T-helper 17 cell (primary cell): ENCODE data around the gene CYB561D2. TPM values are rescaled to one million over a fixed set of nuclear protein-coding genes. Genes with fewer than 3 reads are reported as not detected.

ENCODE experiments used
- ATAC-seq: fragments of 150-1000 bp; cut with Tn5 transposase; 2 replicates; pipeline ENCODE4 v1.10.0; 2021; ENCODE audit warnings: mild to moderate bottlenecking, moderate library complexity
- DNase-seq, 3 donors: peaks; one replicate each; pipeline versions ENCODE4 v3.0.0 to v3.0.0-alpha.2; 2020 to 2021
- H3K9me3 ChIP-seq: one replicate; pipeline ENCODE4 v1.7.0; 2013; ENCODE audit warnings: low read length, mild to moderate bottlenecking; ENCODE audit not compliant: control insufficient read depth, poor library complexity, severe bottlenecking
- H3K27ac Mint-ChIP-seq: one replicate; pipeline ENCODE4 v1.8.0; 2022; ENCODE audit warnings: mild to moderate bottlenecking, moderate library complexity, mixed read lengths
- H3K27me3 Mint-ChIP-seq: one replicate; pipeline ENCODE4 v1.8.0; 2022; ENCODE audit warnings: mixed read lengths
- H3K36me3 Mint-ChIP-seq: one replicate; pipeline ENCODE4 v1.8.0; 2022; ENCODE audit warnings: low read depth, mixed read lengths
- H3K4me1 Mint-ChIP-seq: one replicate; pipeline ENCODE4 v1.8.0; 2022; ENCODE audit warnings: mild to moderate bottlenecking, mixed read lengths
- H3K4me3 Mint-ChIP-seq: one replicate; pipeline ENCODE4 v1.8.0; 2022; ENCODE audit warnings: mild to moderate bottlenecking, moderate library complexity, mixed read lengths
- total RNA-seq, 4 donors: library from RNA in 2 of 4; stranded (reverse) in 2 of 4; gene quantifications; one replicate each; pipeline ENCODE4 v1.2.3 and lab custom pipeline; 2022 to 2026

CYB561D2 gene
- total RNA-seq, 2 donors from 2014 or later, result 20.8 to 27.2 TPM

GRCh38 chr3:50341537-50341936 lies 9.1 kb upstream of the CYB561D2 start:
- Mint-ChIP-seq H3K4me1 (peaks cover 41% of the 10 kb centered on the region), H3K27ac (peak overlapping the region; percentile 99), H3K4me3 (peak overlapping the region; percentile 97), H3K36me3 (peaks cover 5% of the 10 kb centered on the region), H3K27me3 (no peaks in the 10 kb centered on the region)
- H3K9me3 ChIP-seq, result no peaks in the 10 kb centered on the region
- ATAC-seq (no peak), DNase-seq (no peak)

- H3K4me3 Mint-ChIP-seq, result peak overlapping the region; percentile 41
- no peaks in the 10 kb centered on the region for H3K27me3 Mint-ChIP-seq
- H3K4me1 Mint-ChIP-seq, result peaks cover 40% of the 10 kb centered on the region
- H3K9me3 ChIP-seq, result no peaks in the 10 kb centered on the region
- peaks cover 5% of the 10 kb centered on the region for H3K36me3 Mint-ChIP-seq
- peak overlapping the region; percentile 99 for H3K27ac Mint-ChIP-seq
- ATAC-seq (no peak), DNase-seq (no peak)
Observed at GRCh38 chr3:50341996-50342650, 8.5 kb upstream of the CYB561D2 start.

- Mint-ChIP-seq H3K4me1 (peaks cover 39% of the 10 kb centered on the region), H3K4me3 (no peak overlapping the region), H3K27me3 (no peaks in the 10 kb centered on the region), H3K27ac (peak overlapping the region; percentile 99), H3K36me3 (peaks cover 4% of the 10 kb centered on the region)
- ATAC-seq (no peak), DNase-seq (no peak)
- H3K9me3 ChIP-seq, result no peaks in the 10 kb centered on the region
Observed at GRCh38 chr3:50342813-50343633, 7.6 kb upstream of the CYB561D2 start.

GRCh38 chr3:50345008-50345407 lies 5.7 kb upstream of the CYB561D2 start:
- Mint-ChIP-seq H3K36me3 (peaks cover under 1% of the 10 kb centered on the region), H3K27ac (no peak overlapping the region), H3K4me1 (peaks cover 28% of the 10 kb centered on the region), H3K27me3 (no peaks in the 10 kb centered on the region), H3K4me3 (peak overlapping the region; percentile 59)
- no peak for DNase-seq
- ATAC-seq, result no peak
- no peaks in the 10 kb centered on the region for H3K9me3 ChIP-seq

- DNase-seq (peak; percentile 70 to 75 (median 70)), ATAC-seq (peak; percentile 40)
- Mint-ChIP-seq H3K27me3 (no peaks in the 10 kb centered on the region), H3K4me1 (peaks cover 34% of the 10 kb centered on the region), H3K4me3 (peak within 1 kb of the TSS; percentile 85), H3K27ac (peak within 1 kb of the TSS; percentile 24), H3K36me3 (peaks cover 2% of the 10 kb centered on the region)
- H3K9me3 ChIP-seq, result no peaks in the 10 kb centered on the region
Observed at GRCh38 chr3:50345586-50346234, 5.0 kb upstream of the CYB561D2 start, which contains the start of gene ZMYND10. Gene ZMYND10 (minus strand): TSS chr3:50345732. CDS start chr3:50345579, 153 bp downstream.

- peaks cover 35% of the 10 kb centered on the region for H3K4me1 Mint-ChIP-seq
- no peak overlapping the region for H3K4me3 Mint-ChIP-seq
- H3K27me3 Mint-ChIP-seq, result no peaks in the 10 kb centered on the region
- no peak overlapping the region for H3K27ac Mint-ChIP-seq
- ATAC-seq, result peak; percentile 16
- peaks cover 2% of the 10 kb centered on the region for H3K36me3 Mint-ChIP-seq
- DNase-seq, result peak; percentile 64 to 68 (median 64)
- H3K9me3 ChIP-seq, result no peaks in the 10 kb centered on the region
Observed at GRCh38 chr3:50347187-50347813, 3.4 kb upstream of the CYB561D2 start.

- peak overlapping the region; percentile 95 for H3K4me3 Mint-ChIP-seq
- no peaks in the 10 kb centered on the region for H3K9me3 ChIP-seq
- no peaks in the 10 kb centered on the region for H3K27me3 Mint-ChIP-seq
- peaks cover 32% of the 10 kb centered on the region for H3K4me1 Mint-ChIP-seq
- DNase-seq, result no peak
- ATAC-seq, result no peak
- H3K27ac Mint-ChIP-seq, result peak overlapping the region; percentile 99
- H3K36me3 Mint-ChIP-seq, result peaks cover 2% of the 10 kb centered on the region
Observed at GRCh38 chr3:50350213-50350526, 492 bp upstream of the CYB561D2 start.

DNA sequence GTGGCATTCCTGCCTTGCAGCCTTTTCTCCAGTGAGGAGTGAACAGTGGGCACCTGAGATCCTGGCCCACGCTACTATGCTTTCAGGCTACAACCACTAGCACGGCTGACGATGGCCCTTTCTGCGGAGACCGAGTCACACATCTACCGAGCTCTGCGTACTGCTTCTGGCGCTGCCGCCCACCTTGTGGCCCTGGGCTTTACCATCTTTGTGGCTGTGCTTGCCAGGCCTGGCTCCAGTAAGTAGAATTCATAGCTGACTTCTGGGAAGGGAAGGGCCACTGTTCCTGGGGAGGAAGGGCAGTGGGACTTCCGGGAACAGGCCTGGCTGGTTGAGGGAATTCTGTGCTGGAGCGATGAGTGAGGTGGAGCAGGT lies 648 bp downstream of the CYB561D2 start:
- H3K27me3 Mint-ChIP-seq, result no peaks in the 10 kb centered on the region
- ATAC-seq (no peak), DNase-seq (no peak)
- peaks cover 31% of the 10 kb centered on the region for H3K4me1 Mint-ChIP-seq
- H3K9me3 ChIP-seq, result no peaks in the 10 kb centered on the region
- peaks cover 2% of the 10 kb centered on the region for H3K36me3 Mint-ChIP-seq
- H3K27ac Mint-ChIP-seq, result peak overlapping the region; percentile 99
- peak overlapping the region; percentile 95 for H3K4me3 Mint-ChIP-seq

GRCh38 chr3:50352781-50353180 lies 2.1 kb downstream of the CYB561D2 start:
- Mint-ChIP-seq H3K4me3 (no peak overlapping the region), H3K36me3 (peaks cover 2% of the 10 kb centered on the region), H3K4me1 (peaks cover 40% of the 10 kb centered on the region), H3K27ac (no peak overlapping the region), H3K27me3 (no peaks in the 10 kb centered on the region)
- DNase-seq, result no peak
- H3K9me3 ChIP-seq, result no peaks in the 10 kb centered on the region
- no peak for ATAC-seq

GRCh38 chr3:50353245-50354004 lies 2.8 kb downstream of the CYB561D2 start:
- peaks cover 2% of the 10 kb centered on the region for H3K36me3 Mint-ChIP-seq
- peaks cover 43% of the 10 kb centered on the region for H3K4me1 Mint-ChIP-seq
- no peaks in the 10 kb centered on the region for H3K9me3 ChIP-seq
- peak overlapping the region; percentile 21 for H3K4me3 Mint-ChIP-seq
- no peak for ATAC-seq
- no peaks in the 10 kb centered on the region for H3K27me3 Mint-ChIP-seq
- H3K27ac Mint-ChIP-seq, result no peak overlapping the region
- no peak for DNase-seq

DNA sequence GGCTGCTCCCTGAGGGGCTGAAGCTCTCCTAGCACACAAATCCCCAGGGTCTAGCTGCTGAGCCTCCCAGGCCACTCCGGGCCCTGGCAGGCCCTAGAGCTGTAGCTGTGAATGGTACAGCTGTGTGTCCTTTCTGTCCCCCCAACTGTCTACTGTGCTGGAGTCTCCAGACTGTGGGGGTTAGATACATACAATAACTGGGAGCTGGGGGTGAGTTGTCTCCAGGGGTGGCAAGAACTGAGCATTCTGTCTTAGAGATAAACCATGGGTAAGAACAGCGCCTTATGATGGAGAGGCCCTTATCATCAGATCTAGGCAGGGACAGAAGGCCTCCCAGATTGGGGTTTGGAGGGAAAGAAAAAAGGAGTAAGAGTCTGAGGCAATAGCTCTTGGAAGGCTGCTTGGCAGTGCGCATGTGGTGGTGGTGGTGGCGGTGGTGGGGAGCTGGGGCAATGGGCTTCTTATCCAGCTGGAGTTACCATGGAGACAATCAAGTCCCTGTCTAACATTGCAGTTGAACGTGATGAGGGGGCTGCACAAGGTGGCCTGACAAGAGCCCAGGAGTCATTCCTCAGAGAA lies 3.6 kb downstream of the CYB561D2 start:
- Mint-ChIP-seq H3K27me3 (no peaks in the 10 kb centered on the region), H3K4me1 (peaks cover 44% of the 10 kb centered on the region), H3K36me3 (peaks cover 2% of the 10 kb centered on the region), H3K27ac (no peak overlapping the region), H3K4me3 (no peak overlapping the region)
- ATAC-seq (no peak), DNase-seq (no peak)
- no peaks in the 10 kb centered on the region for H3K9me3 ChIP-seq

- Mint-ChIP-seq H3K4me3 (no peak overlapping the region), H3K36me3 (peaks cover 2% of the 10 kb centered on the region), H3K27ac (no peak overlapping the region), H3K4me1 (peaks cover 48% of the 10 kb centered on the region), H3K27me3 (no peaks in the 10 kb centered on the region)
- DNase-seq (no peak), ATAC-seq (no peak)
- H3K9me3 ChIP-seq, result no peaks in the 10 kb centered on the region
Observed at GRCh38 chr3:50354850-50355249, 4.2 kb downstream of the CYB561D2 start.
